NCI-H345 treated with DMSO at 0.1 percent for 48 hours (cell line): ENCODE measurements around the gene PDE6H.

ENCODE experiments used
- DNase-seq: peaks from one replicate; lab custom pipeline; 2025; ENCODE audit not compliant: unreplicated experiment; lab: John Stamatoyannopoulos, UW

Gene PDE6H

GRCh38 chr12:14999695-15000365, 27.0 kb downstream of the PDE6H start:
- DNase-seq, result no peak

GRCh38 chr12:15000575-15000974, 27.7 kb downstream of the PDE6H start:
- DNase-seq, result no peak

GRCh38 chr12:15001733-15002382, 29.0 kb downstream of the PDE6H start:
- DNase-seq, result no peak

- no peak for DNase-seq
Measured at GRCh38 chr12:15004421-15004820, 31.6 kb downstream of the PDE6H start.

- DNase-seq, result no peak
Measured at GRCh38 chr12:15005064-15005463, 32.2 kb downstream of the PDE6H start.

- DNase-seq, result no peak
Measured at GRCh38 chr12:15007551-15007950, 34.7 kb downstream of the PDE6H start.

- DNase-seq, result no peak
Measured at GRCh38 chr12:15011162-15011561, 38.3 kb downstream of the PDE6H start.

GRCh38 chr12:15013634-15014179, 40.9 kb downstream of the PDE6H start:
- no peak for DNase-seq

GRCh38 chr12:15014708-15015107, 41.9 kb downstream of the PDE6H start:
- DNase-seq, result no peak

- no peak for DNase-seq
Measured at GRCh38 chr12:15015121-15015520, 42.3 kb downstream of the PDE6H start.

GRCh38 chr12:15020156-15020555, 47.3 kb downstream of the PDE6H start:
- DNase-seq, result no peak
